Esophagus squamous epithelium (tissue), 4 donors: ENCODE measurements around the gene AP1S2.

ENCODE experiments used
- CTCF ChIP-seq, 6 experiments: fragments of 450-650 bp in 4 of 6; fragments of 200-600 bp in 2 of 6; sonication (generic) in 2 of 6; IDR thresholded peaks; one replicate each; pipeline ENCODE4 v1.5.1; 2016 to 2019; ENCODE audit warnings: antibody characterized with exemption in 6 of 6, mild to moderate bottlenecking in 4 of 6, moderate library complexity in 4 of 6
- POLR2A ChIP-seq, 4 donors: fragments of 450-650 bp; IDR thresholded peaks; one replicate each; pipeline ENCODE4 v1.6.1; 2017; ENCODE audit warnings: antibody characterized with exemption in 4 of 4, mild to moderate bottlenecking in 4 of 4, moderate library complexity in 3 of 4

GRCh38 chrX:15804563-15804962 is 50.0 kb downstream of the AP1S2 start:
- TF ChIP-seq CTCF (IDR thresholded peaks at IDR 0.05) = no peak
- no peak for TF ChIP-seq POLR2A (IDR thresholded peaks at IDR 0.05)
